WTC11 (cell line): ENCODE results near the gene BCAS3. TPM values are rescaled to one million over a fixed set of nuclear protein-coding genes. Genes with fewer than 3 reads are reported as not detected.

ENCODE experiments used
- ATAC-seq: fragments of 200-7000 bp; cut with Tn5 transposase; 2 replicates; pipeline ENCODE4 v1.10.0; 2021; ENCODE audit warnings: mild to moderate bottlenecking, moderate library complexity
- CTCF ChIA-PET: fragments of 300-600 bp; sonication (Branson Sonifier 250); formaldehyde crosslinking; loops from one replicate; lab custom pipeline; 2021; ENCODE audit warnings: antibody characterized with exemption; lab: Charles Lee
- POLR2A ChIA-PET: fragments of 350-600 bp; sonication (Branson Sonifier 250); formaldehyde crosslinking; loops from one replicate; lab custom pipeline; 2021; ENCODE audit warnings: antibody characterized with exemption; lab: Charles Lee
- DNase-seq: peaks from one replicate; pipeline ENCODE4 v3.0.0; 2021; ENCODE audit warnings: low spot score
- H3K27ac Mint-ChIP-seq: 2 replicates; pipeline ENCODE4 v1.8.0; 2021; ENCODE audit warnings: mixed read lengths
- H3K27me3 Mint-ChIP-seq: 2 replicates; pipeline ENCODE4 v1.8.0; 2021; ENCODE audit warnings: low read depth, mild to moderate bottlenecking, moderate library complexity, mixed read lengths
- H3K36me3 Mint-ChIP-seq: 2 replicates; pipeline ENCODE4 v1.8.0; 2021; ENCODE audit warnings: mixed read lengths
- H3K4me1 Mint-ChIP-seq: 2 replicates; pipeline ENCODE4 v1.8.0; 2022; ENCODE audit warnings: mixed read lengths
- H3K4me3 Mint-ChIP-seq: 2 replicates; pipeline ENCODE4 v1.8.0; 2021; ENCODE audit warnings: mild to moderate bottlenecking, moderate library complexity, mixed read lengths
- H3K9me3 Mint-ChIP-seq: 2 replicates; pipeline ENCODE4 v1.8.0; 2021; ENCODE audit warnings: mixed read lengths
- ATF6 ChIP-seq: sonication (generic); formaldehyde crosslinking; IDR thresholded peaks from 2 replicates; pipeline ENCODE4 v1.8.1; 2023; ENCODE audit warnings: mild to moderate bottlenecking, missing genetic modification reagents
- CBFB ChIP-seq: sonication (generic); formaldehyde crosslinking; IDR thresholded peaks from 2 replicates; pipeline ENCODE4 v1.8.1; 2022; ENCODE audit warnings: mild to moderate bottlenecking, low read depth, missing genetic modification reagents
- CREB1 ChIP-seq: sonication (generic); formaldehyde crosslinking; IDR thresholded peaks from 2 replicates; pipeline ENCODE4 v1.8.0; 2023; ENCODE audit warnings: mild to moderate bottlenecking, missing genetic modification reagents
- CREM ChIP-seq: sonication (generic); formaldehyde crosslinking; IDR thresholded peaks from 2 replicates; pipeline ENCODE4 v1.8.1; 2022; ENCODE audit warnings: mild to moderate bottlenecking, missing genetic modification reagents, moderate library complexity
- GABPB1 ChIP-seq: sonication (generic); formaldehyde crosslinking; IDR thresholded peaks from 2 replicates; pipeline ENCODE4 v1.8.1; 2023; ENCODE audit warnings: mild to moderate bottlenecking, missing genetic modification reagents
- HMGXB4 ChIP-seq: sonication (generic); formaldehyde crosslinking; IDR thresholded peaks from 2 replicates; pipeline ENCODE4 v1.8.1; 2023; ENCODE audit warnings: mild to moderate bottlenecking, moderate library complexity, missing genetic modification reagents
- IRF2 ChIP-seq: sonication (generic); formaldehyde crosslinking; IDR thresholded peaks from 2 replicates; pipeline ENCODE4 v1.8.0; 2022; ENCODE audit warnings: low read depth, missing genetic modification reagents, borderline replicate concordance
- SMAD3 ChIP-seq: sonication (generic); formaldehyde crosslinking; IDR thresholded peaks from 2 replicates; pipeline ENCODE4 v1.8.0; 2022; ENCODE audit warnings: missing genetic modification reagents, mild to moderate bottlenecking, borderline replicate concordance
- SOX15 ChIP-seq: fragments of 250-450 bp; sonication (Bioruptor Pico); IDR thresholded peaks from 2 replicates; pipeline ENCODE4 v1.9.0; 2021; ENCODE audit warnings: mild to moderate bottlenecking
- SP1 ChIP-seq: sonication (generic); formaldehyde crosslinking; conservative IDR thresholded peaks from 2 replicates; pipeline ENCODE4 v1.8.1; 2022; ENCODE audit warnings: missing genetic modification reagents
- STAT6 ChIP-seq: sonication (generic); formaldehyde crosslinking; conservative IDR thresholded peaks from 2 replicates; pipeline ENCODE4 v1.8.1; 2023; ENCODE audit warnings: mild to moderate bottlenecking, low read depth, missing genetic modification reagents, moderate library complexity
- ZBTB21 ChIP-seq: sonication (generic); formaldehyde crosslinking; IDR thresholded peaks from 2 replicates; pipeline ENCODE4 v1.8.1; 2023; ENCODE audit warnings: mild to moderate bottlenecking, missing genetic modification reagents, borderline replicate concordance
- ZNF512 ChIP-seq: sonication (generic); formaldehyde crosslinking; IDR thresholded peaks from 2 replicates; pipeline ENCODE4 v1.8.1; 2022; ENCODE audit warnings: missing genetic modification reagents, borderline replicate concordance
- ZNF532 ChIP-seq: fragments of 250-450 bp; sonication (Bioruptor Pico); IDR thresholded peaks from 2 replicates; pipeline ENCODE4 v1.9.0; 2021; ENCODE audit warnings: mild to moderate bottlenecking, borderline replicate concordance
- total RNA-seq: library from RNA; stranded (reverse); gene quantifications from 3 replicates; pipeline ENCODE4 v1.2.3, GENCODE V29; 2021

Gene BCAS3
- total RNA-seq, 1 experiment from 2014 or later, result 15.5 TPM

- no peak for TF ChIP-seq ZNF512 (CRISPR knock-in tag)
These were observed 688.5 kb downstream of the BCAS3 start (continued) for GRCh38 chr17:61366076-61366714.

- no peak for ATAC-seq
- Mint-ChIP-seq H3K4me1 (peaks cover under 1% of the 10 kb centered on the region; the same call in 1 of the 2 replicates), H3K9me3 (no peaks in the 10 kb centered on the region), H3K4me3 (no peak overlapping the region), H3K27me3 (no peaks in the 10 kb centered on the region), H3K36me3 (no peaks in the 10 kb centered on the region), H3K27ac (no peak overlapping the region)
- DNase-seq, result no peak
- POLR2A ChIA-PET, result interaction anchor here (0.6 kb wide), 1 partner anchor 43 kb away, joined by 3 read pairs; no protein-coding TSS in a partner anchor
- TF ChIP-seq GABPB1 (CRISPR knock-in tag) (peak; percentile 92), SOX15 (no peak)
- CTCF ChIA-PET, result interaction anchor here (0.6 kb wide), 1 partner anchor 631 kb away, joined by 3 read pairs; no protein-coding TSS in a partner anchor
These were observed 689.2 kb downstream of the BCAS3 start for GRCh38 chr17:61366715-61367413.

GRCh38 chr17:61368049-61368831 is 690.6 kb downstream of the BCAS3 start:
- no peak for DNase-seq
- ChIA-PET CTCF (interaction anchor here (0.8 kb wide), 1 partner anchor 9 kb away, joined by 3 read pairs; no protein-coding TSS in a partner anchor), POLR2A (no interaction called here)

GRCh38 chr17:61368832-61369450 is 691.3 kb downstream of the BCAS3 start:
- CTCF ChIA-PET, result interaction anchor here (0.6 to 0.8 kb wide), 3 partner anchors 10 to 1429 kb away, joined by 3 to 5 read pairs (median 3); no protein-coding TSS in a partner anchor
- no peaks in the 10 kb centered on the region for H3K9me3 Mint-ChIP-seq
- no peaks in the 10 kb centered on the region for H3K27me3 Mint-ChIP-seq
- no peaks in the 10 kb centered on the region for H3K36me3 Mint-ChIP-seq
- H3K4me3 Mint-ChIP-seq, result no peak overlapping the region
- H3K27ac Mint-ChIP-seq, result no peak overlapping the region
- POLR2A ChIA-PET, result no interaction called here
- no peak for ATAC-seq
- no peak for DNase-seq
- peaks cover 6% of the 10 kb centered on the region for H3K4me1 Mint-ChIP-seq
- TF ChIP-seq IRF2 (CRISPR knock-in tag) (no peak), CREM (CRISPR knock-in tag) (no peak), STAT6 (CRISPR knock-in tag) (no peak), SP1 (CRISPR knock-in tag) (no peak), HMGXB4 (no peak), ATF6 (CRISPR knock-in tag) (no peak), ZBTB21 (CRISPR knock-in tag) (no peak), ZNF532 (no peak)

More at GRCh38 chr17:61368049-61368831, 690.6 kb downstream of the BCAS3 start:
- no peak overlapping the region for H3K4me3 Mint-ChIP-seq
- H3K27me3 Mint-ChIP-seq, result no peaks in the 10 kb centered on the region
- peaks cover 6% of the 10 kb centered on the region for H3K4me1 Mint-ChIP-seq
- no peak for ATAC-seq
- no peaks in the 10 kb centered on the region for H3K9me3 Mint-ChIP-seq
- no peak overlapping the region for H3K27ac Mint-ChIP-seq
- no peaks in the 10 kb centered on the region for H3K36me3 Mint-ChIP-seq
- no peak for TF ChIP-seq CREB1
- TF ChIP-seq GABPB1 (CRISPR knock-in tag), result no peak
- TF ChIP-seq CBFB (CRISPR knock-in tag), result no peak
- no peak for TF ChIP-seq SP1 (CRISPR knock-in tag)
- no peak for TF ChIP-seq SMAD3 (CRISPR knock-in tag)
